WTC11 (cell line): ENCODE data around the gene SREBF2. TPM values are rescaled to one million over a fixed set of nuclear protein-coding genes. Genes with fewer than 3 reads are reported as not detected.

ENCODE experiments used
- ATAC-seq: fragments of 200-7000 bp; cut with Tn5 transposase; 2 replicates; pipeline ENCODE4 v1.10.0; 2021; ENCODE audit warnings: mild to moderate bottlenecking, moderate library complexity
- CTCF ChIA-PET: fragments of 300-600 bp; sonication (Branson Sonifier 250); formaldehyde crosslinking; loops from one replicate; lab custom pipeline; 2021; ENCODE audit warnings: antibody characterized with exemption; lab: Charles Lee
- POLR2A ChIA-PET: fragments of 350-600 bp; sonication (Branson Sonifier 250); formaldehyde crosslinking; loops from one replicate; lab custom pipeline; 2021; ENCODE audit warnings: antibody characterized with exemption; lab: Charles Lee
- DNase-seq: peaks from one replicate; pipeline ENCODE4 v3.0.0; 2021; ENCODE audit warnings: low spot score
- H3K27ac Mint-ChIP-seq: 2 replicates; pipeline ENCODE4 v1.8.0; 2021; ENCODE audit warnings: mixed read lengths
- H3K27me3 Mint-ChIP-seq: 2 replicates; pipeline ENCODE4 v1.8.0; 2021; ENCODE audit warnings: low read depth, mild to moderate bottlenecking, moderate library complexity, mixed read lengths
- H3K36me3 Mint-ChIP-seq: 2 replicates; pipeline ENCODE4 v1.8.0; 2021; ENCODE audit warnings: mixed read lengths
- H3K4me1 Mint-ChIP-seq: 2 replicates; pipeline ENCODE4 v1.8.0; 2022; ENCODE audit warnings: mixed read lengths
- H3K4me3 Mint-ChIP-seq: 2 replicates; pipeline ENCODE4 v1.8.0; 2021; ENCODE audit warnings: mild to moderate bottlenecking, moderate library complexity, mixed read lengths
- H3K9me3 Mint-ChIP-seq: 2 replicates; pipeline ENCODE4 v1.8.0; 2021; ENCODE audit warnings: mixed read lengths
- ELF4 ChIP-seq: sonication (generic); formaldehyde crosslinking; IDR thresholded peaks from 2 replicates; pipeline ENCODE4 v1.8.1; 2022; ENCODE audit warnings: low read depth, mild to moderate bottlenecking, moderate library complexity, missing genetic modification reagents
- EMX1 ChIP-seq: fragments of 250-450 bp; sonication (Bioruptor Pico); IDR thresholded peaks from 2 replicates; pipeline ENCODE4 v1.8.0; 2021; ENCODE audit warnings: mild to moderate bottlenecking
- FOXJ3 ChIP-seq: sonication (generic); formaldehyde crosslinking; IDR thresholded peaks from 2 replicates; pipeline ENCODE4 v1.9.0; 2021; ENCODE audit warnings: missing genetic modification reagents, mild to moderate bottlenecking, borderline replicate concordance
- GTF2I ChIP-seq: fragments of 250-450 bp; sonication (Bioruptor Pico); conservative IDR thresholded peaks from 2 replicates; pipeline ENCODE4 v1.4.0; 2021; ENCODE audit warnings: mild to moderate bottlenecking
- JAZF1 ChIP-seq: fragments of 250-450 bp; sonication (Bioruptor Pico); IDR thresholded peaks from 2 replicates; pipeline ENCODE4 v1.9.0; 2021; ENCODE audit warnings: moderate library complexity, mild to moderate bottlenecking, inconsistent platforms
- JUN ChIP-seq: sonication (generic); formaldehyde crosslinking; IDR thresholded peaks from 2 replicates; pipeline ENCODE4 v1.8.0; 2023; ENCODE audit warnings: mild to moderate bottlenecking, missing genetic modification reagents
- NFATC4 ChIP-seq: fragments of 250-450 bp; sonication (Bioruptor Pico); IDR thresholded peaks from 2 replicates; pipeline ENCODE4 v1.9.0; 2021; ENCODE audit warnings: mild to moderate bottlenecking
- NFE2L1 ChIP-seq: sonication (generic); formaldehyde crosslinking; IDR thresholded peaks from 2 replicates; pipeline ENCODE4 v1.8.1; 2023; ENCODE audit warnings: missing genetic modification reagents
- RELA ChIP-seq: sonication (generic); formaldehyde crosslinking; IDR thresholded peaks from 2 replicates; pipeline ENCODE4 v1.8.1; 2022; ENCODE audit warnings: missing genetic modification reagents, mild to moderate bottlenecking, borderline replicate concordance
- SMAD4 ChIP-seq: sonication (generic); formaldehyde crosslinking; IDR thresholded peaks from 2 replicates; pipeline ENCODE4 v1.8.0; 2022; ENCODE audit warnings: mild to moderate bottlenecking, missing genetic modification reagents
- SOX15 ChIP-seq: fragments of 250-450 bp; sonication (Bioruptor Pico); IDR thresholded peaks from 2 replicates; pipeline ENCODE4 v1.9.0; 2021; ENCODE audit warnings: mild to moderate bottlenecking
- TEAD4 ChIP-seq: sonication (generic); formaldehyde crosslinking; IDR thresholded peaks from 2 replicates; pipeline ENCODE4 v1.8.0; 2022; ENCODE audit warnings: mild to moderate bottlenecking, missing genetic modification reagents
- ZNF317 ChIP-seq: sonication (generic); formaldehyde crosslinking; IDR thresholded peaks from 2 replicates; pipeline ENCODE4 v1.8.1; 2023; ENCODE audit warnings: low read depth, mild to moderate bottlenecking, moderate library complexity, missing genetic modification reagents, borderline replicate concordance
- total RNA-seq: library from RNA; stranded (reverse); gene quantifications from 3 replicates; pipeline ENCODE4 v1.2.3, GENCODE V29; 2021
- TF ChIP-seq, protein P1 (sequence below): sonication (generic); formaldehyde crosslinking; IDR thresholded peaks from 2 replicates; pipeline ENCODE4 v1.8.0; 2023; ENCODE audit warnings: mild to moderate bottlenecking, missing genetic modification reagents
- TF ChIP-seq, protein P2 (sequence below): sonication (generic); formaldehyde crosslinking; IDR thresholded peaks from 2 replicates; pipeline ENCODE4 v1.8.0; 2022; ENCODE audit warnings: mild to moderate bottlenecking, missing genetic modification reagents
- TF ChIP-seq, protein P3 (sequence below): sonication (generic); formaldehyde crosslinking; IDR thresholded peaks from 2 replicates; pipeline ENCODE4 v1.8.0; 2022; ENCODE audit warnings: mild to moderate bottlenecking, missing genetic modification reagents
- TF ChIP-seq, protein P4 (sequence below): sonication (generic); formaldehyde crosslinking; IDR thresholded peaks from 2 replicates; pipeline ENCODE4 v1.8.1; 2023; ENCODE audit warnings: mild to moderate bottlenecking, moderate library complexity, missing genetic modification reagents
- TF ChIP-seq, protein P5 (sequence below): sonication (generic); formaldehyde crosslinking; IDR thresholded peaks from 2 replicates; pipeline ENCODE4 v1.8.1; 2023; ENCODE audit warnings: mild to moderate bottlenecking, missing genetic modification reagents, borderline replicate concordance

Gene SREBF2
- total RNA-seq, 1 experiment from 2014 or later = 151 TPM

DNA sequence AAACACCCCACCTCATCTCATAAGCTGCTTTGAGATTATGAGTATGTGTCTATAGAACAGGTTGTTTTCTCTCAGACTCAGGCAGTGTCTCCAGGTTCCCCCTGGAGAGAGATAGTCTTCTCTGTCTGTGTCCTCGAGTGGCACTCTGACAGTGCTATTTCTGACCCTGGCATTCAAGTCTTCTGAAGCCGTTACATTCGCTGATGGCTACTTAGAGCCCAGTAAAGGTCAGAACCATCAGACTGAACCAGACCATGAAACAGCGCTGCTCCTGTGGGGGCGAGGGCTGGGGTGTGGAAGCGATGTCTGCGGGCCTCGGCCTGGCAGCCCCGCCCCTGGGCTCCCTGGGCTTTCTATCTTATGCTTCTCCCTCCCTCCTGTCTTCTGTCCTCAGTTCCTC is 58.5 kb downstream of the SREBF2 start:
- DNase-seq = no peak
- peaks cover 79% of the 10 kb centered on the region for H3K36me3 Mint-ChIP-seq
- no peaks in the 10 kb centered on the region for H3K9me3 Mint-ChIP-seq
- ChIA-PET POLR2A (no interaction called here), CTCF (no interaction called here)
- 0 out of 2 replicates have a peak overlapping the region, but pooled peaks have one; percentile 31 for H3K27ac Mint-ChIP-seq
- H3K4me1 Mint-ChIP-seq = no peaks in the 10 kb centered on the region
- no peaks in the 10 kb centered on the region for H3K27me3 Mint-ChIP-seq
- ATAC-seq = no peak
- TF ChIP-seq NFE2L1 (CRISPR knock-in tag) = no peak
- no peak overlapping the region for H3K4me3 Mint-ChIP-seq

DNA sequence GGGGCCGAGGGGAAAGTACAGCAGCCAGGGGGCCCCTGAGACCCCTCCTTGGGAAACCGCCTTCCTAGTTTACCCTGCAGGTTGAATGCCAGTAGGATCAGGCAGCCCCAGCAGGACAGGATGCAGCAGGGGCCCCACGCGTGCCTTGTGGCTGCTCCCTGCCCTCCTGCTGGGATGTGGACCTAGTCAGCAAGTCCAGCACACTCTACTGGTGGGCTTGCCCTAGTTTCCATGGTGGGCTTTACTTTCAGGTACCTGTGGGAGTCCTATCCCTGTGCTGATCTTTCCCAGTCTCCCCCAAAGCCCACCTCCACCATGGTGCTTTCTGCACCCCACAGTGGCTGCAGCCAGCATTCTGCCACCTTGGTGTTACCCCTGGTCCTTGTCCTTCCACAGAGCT is 59.8 kb downstream of the SREBF2 start:
- Mint-ChIP-seq H3K9me3 (no peaks in the 10 kb centered on the region), H3K27me3 (no peaks in the 10 kb centered on the region), H3K4me1 (no peaks in the 10 kb centered on the region), H3K4me3 (no peak overlapping the region), H3K36me3 (peaks cover 77% of the 10 kb centered on the region), H3K27ac (peak overlapping the region; percentile 79)
- ChIA-PET CTCF (interaction anchor here (1.6 kb wide), 1 partner anchor 226 kb away, joined by 3 read pairs; no protein-coding TSS in a partner anchor), POLR2A (interaction anchor here (0.7 kb wide), 1 partner anchor 196 kb away, joined by 3 read pairs; no protein-coding TSS in a partner anchor)
- TF ChIP-seq JAZF1 (CRISPR knock-in tag) (no peak), NFATC4 (no peak), NFE2L1 (CRISPR knock-in tag) (no peak), FOXJ3 (CRISPR knock-in tag) (no peak)
- ATAC-seq (no peak), DNase-seq (no peak)

DNA sequence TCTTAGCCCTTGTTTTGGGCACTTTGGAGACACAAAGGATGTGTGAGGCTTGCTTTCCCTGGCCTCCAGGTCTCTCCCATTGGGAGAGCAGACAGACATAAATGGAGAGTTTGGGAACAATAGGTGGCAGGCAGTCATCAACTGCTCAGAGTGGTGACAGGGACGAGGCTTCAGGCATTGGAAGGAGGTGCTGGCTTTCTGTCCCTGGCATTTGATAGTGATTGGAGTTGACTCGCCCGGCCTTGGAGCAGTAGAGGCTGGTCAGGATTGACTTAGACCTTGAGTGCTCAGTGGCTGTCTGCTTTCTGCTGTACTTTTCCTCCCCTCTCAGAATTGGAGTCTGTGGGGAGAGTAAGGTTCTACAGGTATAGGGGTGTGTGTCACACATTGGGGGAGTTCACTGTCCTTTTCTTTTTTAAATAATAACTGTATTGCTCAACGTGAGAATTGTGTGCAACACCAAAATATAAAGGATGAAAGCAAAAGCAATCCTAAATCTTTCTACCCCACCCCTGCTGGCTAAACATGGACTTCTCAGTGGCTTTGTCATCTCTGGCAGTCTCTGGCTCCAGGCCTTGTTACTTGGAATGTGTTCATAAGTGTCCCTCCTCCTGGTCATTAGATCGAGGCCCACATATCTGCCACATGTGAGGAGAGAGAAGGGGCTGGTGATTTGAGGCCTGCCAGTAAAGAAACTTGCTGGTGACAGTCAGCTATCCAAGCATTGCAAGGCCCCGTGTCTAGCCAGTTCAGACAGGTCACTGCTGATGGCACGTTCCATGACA is 60.9 kb downstream of the SREBF2 start:
- DNase-seq (no peak), ATAC-seq (no peak)
- Mint-ChIP-seq H3K27ac (no peak overlapping the region), H3K4me1 (no peaks in the 10 kb centered on the region), H3K27me3 (no peaks in the 10 kb centered on the region), H3K9me3 (no peaks in the 10 kb centered on the region), H3K4me3 (no peak overlapping the region), H3K36me3 (peaks cover 73% of the 10 kb centered on the region)
- CTCF ChIA-PET = interaction anchor here (1.5 to 1.6 kb wide), 2 partner anchors 32 to 227 kb away, joined by 3 read pairs; no protein-coding TSS in a partner anchor
- POLR2A ChIA-PET = interaction anchor here (0.7 kb wide), 1 partner anchor 197 kb away, joined by 3 read pairs; no protein-coding TSS in a partner anchor
- TF ChIP-seq ELF4 (CRISPR knock-in tag) (no peak), ZNF317 (CRISPR knock-in tag) (no peak), JUN (CRISPR knock-in tag) (no peak), JAZF1 (CRISPR knock-in tag) (no peak), SOX15 (CRISPR knock-in tag) (no peak), GTF2I (CRISPR knock-in tag) (no peak), SMAD4 (no peak), RELA (no peak), EMX1 (CRISPR knock-in tag) (no peak), TEAD4 (CRISPR knock-in tag) (no peak)
- TF ChIP-seq, protein P1, sequence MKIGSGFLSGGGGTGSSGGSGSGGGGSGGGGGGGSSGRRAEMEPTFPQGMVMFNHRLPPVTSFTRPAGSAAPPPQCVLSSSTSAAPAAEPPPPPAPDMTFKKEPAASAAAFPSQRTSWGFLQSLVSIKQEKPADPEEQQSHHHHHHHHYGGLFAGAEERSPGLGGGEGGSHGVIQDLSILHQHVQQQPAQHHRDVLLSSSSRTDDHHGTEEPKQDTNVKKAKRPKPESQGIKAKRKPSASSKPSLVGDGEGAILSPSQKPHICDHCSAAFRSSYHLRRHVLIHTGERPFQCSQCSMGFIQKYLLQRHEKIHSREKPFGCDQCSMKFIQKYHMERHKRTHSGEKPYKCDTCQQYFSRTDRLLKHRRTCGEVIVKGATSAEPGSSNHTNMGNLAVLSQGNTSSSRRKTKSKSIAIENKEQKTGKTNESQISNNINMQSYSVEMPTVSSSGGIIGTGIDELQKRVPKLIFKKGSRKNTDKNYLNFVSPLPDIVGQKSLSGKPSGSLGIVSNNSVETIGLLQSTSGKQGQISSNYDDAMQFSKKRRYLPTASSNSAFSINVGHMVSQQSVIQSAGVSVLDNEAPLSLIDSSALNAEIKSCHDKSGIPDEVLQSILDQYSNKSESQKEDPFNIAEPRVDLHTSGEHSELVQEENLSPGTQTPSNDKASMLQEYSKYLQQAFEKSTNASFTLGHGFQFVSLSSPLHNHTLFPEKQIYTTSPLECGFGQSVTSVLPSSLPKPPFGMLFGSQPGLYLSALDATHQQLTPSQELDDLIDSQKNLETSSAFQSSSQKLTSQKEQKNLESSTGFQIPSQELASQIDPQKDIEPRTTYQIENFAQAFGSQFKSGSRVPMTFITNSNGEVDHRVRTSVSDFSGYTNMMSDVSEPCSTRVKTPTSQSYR (CRISPR knock-in tag) = no peak
- TF ChIP-seq, protein P2, sequence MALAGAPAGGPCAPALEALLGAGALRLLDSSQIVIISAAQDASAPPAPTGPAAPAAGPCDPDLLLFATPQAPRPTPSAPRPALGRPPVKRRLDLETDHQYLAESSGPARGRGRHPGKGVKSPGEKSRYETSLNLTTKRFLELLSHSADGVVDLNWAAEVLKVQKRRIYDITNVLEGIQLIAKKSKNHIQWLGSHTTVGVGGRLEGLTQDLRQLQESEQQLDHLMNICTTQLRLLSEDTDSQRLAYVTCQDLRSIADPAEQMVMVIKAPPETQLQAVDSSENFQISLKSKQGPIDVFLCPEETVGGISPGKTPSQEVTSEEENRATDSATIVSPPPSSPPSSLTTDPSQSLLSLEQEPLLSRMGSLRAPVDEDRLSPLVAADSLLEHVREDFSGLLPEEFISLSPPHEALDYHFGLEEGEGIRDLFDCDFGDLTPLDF = no peak
- TF ChIP-seq, protein P3, sequence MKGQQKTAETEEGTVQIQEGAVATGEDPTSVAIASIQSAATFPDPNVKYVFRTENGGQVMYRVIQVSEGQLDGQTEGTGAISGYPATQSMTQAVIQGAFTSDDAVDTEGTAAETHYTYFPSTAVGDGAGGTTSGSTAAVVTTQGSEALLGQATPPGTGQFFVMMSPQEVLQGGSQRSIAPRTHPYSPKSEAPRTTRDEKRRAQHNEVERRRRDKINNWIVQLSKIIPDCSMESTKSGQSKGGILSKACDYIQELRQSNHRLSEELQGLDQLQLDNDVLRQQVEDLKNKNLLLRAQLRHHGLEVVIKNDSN (CRISPR knock-in tag) = no peak
- TF ChIP-seq, protein P4, sequence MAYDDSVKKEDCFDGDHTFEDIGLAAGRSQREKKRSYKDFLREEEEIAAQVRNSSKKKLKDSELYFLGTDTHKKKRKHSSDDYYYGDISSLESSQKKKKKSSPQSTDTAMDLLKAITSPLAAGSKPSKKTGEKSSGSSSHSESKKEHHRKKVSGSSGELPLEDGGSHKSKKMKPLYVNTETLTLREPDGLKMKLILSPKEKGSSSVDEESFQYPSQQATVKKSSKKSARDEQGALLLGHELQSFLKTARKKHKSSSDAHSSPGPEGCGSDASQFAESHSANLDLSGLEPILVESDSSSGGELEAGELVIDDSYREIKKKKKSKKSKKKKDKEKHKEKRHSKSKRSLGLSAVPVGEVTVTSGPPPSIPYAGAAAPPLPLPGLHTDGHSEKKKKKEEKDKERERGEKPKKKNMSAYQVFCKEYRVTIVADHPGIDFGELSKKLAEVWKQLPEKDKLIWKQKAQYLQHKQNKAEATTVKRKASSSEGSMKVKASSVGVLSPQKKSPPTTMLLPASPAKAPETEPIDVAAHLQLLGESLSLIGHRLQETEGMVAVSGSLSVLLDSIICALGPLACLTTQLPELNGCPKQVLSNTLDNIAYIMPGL (CRISPR knock-in tag) = no peak
- TF ChIP-seq, protein P5, sequence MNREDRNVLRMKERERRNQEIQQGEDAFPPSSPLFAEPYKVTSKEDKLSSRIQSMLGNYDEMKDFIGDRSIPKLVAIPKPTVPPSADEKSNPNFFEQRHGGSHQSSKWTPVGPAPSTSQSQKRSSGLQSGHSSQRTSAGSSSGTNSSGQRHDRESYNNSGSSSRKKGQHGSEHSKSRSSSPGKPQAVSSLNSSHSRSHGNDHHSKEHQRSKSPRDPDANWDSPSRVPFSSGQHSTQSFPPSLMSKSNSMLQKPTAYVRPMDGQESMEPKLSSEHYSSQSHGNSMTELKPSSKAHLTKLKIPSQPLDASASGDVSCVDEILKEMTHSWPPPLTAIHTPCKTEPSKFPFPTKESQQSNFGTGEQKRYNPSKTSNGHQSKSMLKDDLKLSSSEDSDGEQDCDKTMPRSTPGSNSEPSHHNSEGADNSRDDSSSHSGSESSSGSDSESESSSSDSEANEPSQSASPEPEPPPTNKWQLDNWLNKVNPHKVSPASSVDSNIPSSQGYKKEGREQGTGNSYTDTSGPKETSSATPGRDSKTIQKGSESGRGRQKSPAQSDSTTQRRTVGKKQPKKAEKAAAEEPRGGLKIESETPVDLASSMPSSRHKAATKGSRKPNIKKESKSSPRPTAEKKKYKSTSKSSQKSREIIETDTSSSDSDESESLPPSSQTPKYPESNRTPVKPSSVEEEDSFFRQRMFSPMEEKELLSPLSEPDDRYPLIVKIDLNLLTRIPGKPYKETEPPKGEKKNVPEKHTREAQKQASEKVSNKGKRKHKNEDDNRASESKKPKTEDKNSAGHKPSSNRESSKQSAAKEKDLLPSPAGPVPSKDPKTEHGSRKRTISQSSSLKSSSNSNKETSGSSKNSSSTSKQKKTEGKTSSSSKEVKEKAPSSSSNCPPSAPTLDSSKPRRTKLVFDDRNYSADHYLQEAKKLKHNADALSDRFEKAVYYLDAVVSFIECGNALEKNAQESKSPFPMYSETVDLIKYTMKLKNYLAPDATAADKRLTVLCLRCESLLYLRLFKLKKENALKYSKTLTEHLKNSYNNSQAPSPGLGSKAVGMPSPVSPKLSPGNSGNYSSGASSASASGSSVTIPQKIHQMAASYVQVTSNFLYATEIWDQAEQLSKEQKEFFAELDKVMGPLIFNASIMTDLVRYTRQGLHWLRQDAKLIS = no peak
